GM23248 (cell line): ENCODE results near the gene SPSB3.

Experiments
- EZH2 ChIP-seq: fragments of 200-600 bp; sonication (generic); IDR thresholded peaks from 2 replicates; pipeline ENCODE4 v1.6.1; 2018; ENCODE audit warnings: antibody characterized with exemption, mild to moderate bottlenecking; ENCODE audit not compliant: insufficient read depth, poor library complexity, severe bottlenecking
- EZH2phosphoT487 ChIP-seq: fragments of 200-600 bp; sonication (generic); IDR thresholded peaks from 2 replicates; pipeline ENCODE4 v1.6.1; 2018; ENCODE audit warnings: antibody characterized with exemption, moderate library complexity, mild to moderate bottlenecking, low read depth; ENCODE audit not compliant: insufficient read depth

- TF ChIP-seq EZH2: no peak
- TF ChIP-seq EZH2phosphoT487: no peak
These were observed 16.1 kb downstream of the SPSB3 start for GRCh38 chr16:1766231-1766630.
